Caco-2 (cell line): ENCODE data around the gene TMPRSS4. TPM values are rescaled to one million over a fixed set of nuclear protein-coding genes. Genes with fewer than 3 reads are reported as not detected.
"Not testable (repeated sequence)": the region's sequence is repeated elsewhere in the genome, so short reads cannot be mapped to it uniquely, and the experiment has no call there.

Experiments used
- BruUV-seq: library from RNA; stranded (reverse); fragments of 400-500 nt; replicated peaks from 2 replicates; lab custom pipeline; 2021; lab: Mats Ljungman, UMichigan
- CTCF ChIA-PET: fragments of 300-600 bp; sonication (Branson Sonifier 250); formaldehyde crosslinking; loops from one replicate; lab custom pipeline; 2022; ENCODE audit warnings: antibody characterized with exemption; lab: Charles Lee
- POLR2A ChIA-PET: fragments of 300-600 bp; sonication (Branson Sonifier 250); formaldehyde crosslinking; loops from one replicate; lab custom pipeline; 2022; ENCODE audit warnings: antibody characterized with exemption; lab: Charles Lee
- DNase-seq, 2 experiments: peaks; one replicate each; pipeline versions ENCODE4 v3.0.0 to v3.0.0-alpha.2; 2020 to 2022
- H3K27me3 ChIP-seq: replicated peaks from 2 replicates; pipeline ENCODE4 v1.6.0; 2011; ENCODE audit warnings: low read length; ENCODE audit not compliant: control insufficient read depth, insufficient read depth
- H3K36me3 ChIP-seq: 2 replicates; pipeline ENCODE4 v1.5.1; 2011; ENCODE audit warnings: low read length; ENCODE audit not compliant: control insufficient read depth, insufficient read depth
- H3K4me1 ChIP-seq: fragments of 250-450 bp; sonication (Bioruptor Pico); 2 replicates; pipeline ENCODE4 v1.5.1; 2020; ENCODE audit warnings: mild to moderate bottlenecking
- H3K4me3 ChIP-seq: 2 replicates; pipeline ENCODE4 v1.5.1; 2011; ENCODE audit warnings: low read depth, mild to moderate bottlenecking, control low read depth, low read length
- H3K9me3 ChIP-seq: fragments of 250-450 bp; sonication (Bioruptor Pico); 2 replicates; pipeline ENCODE4 v1.5.1; 2020; ENCODE audit warnings: mild to moderate bottlenecking, moderate library complexity
- H3K27ac Mint-ChIP-seq: one replicate; pipeline ENCODE4 v1.8.0; 2022; ENCODE audit warnings: mixed read lengths; ENCODE audit not compliant: unreplicated experiment
- H3K27me3 Mint-ChIP-seq: one replicate; pipeline ENCODE4 v1.8.0; 2022; ENCODE audit warnings: mixed read lengths; ENCODE audit not compliant: insufficient read depth, unreplicated experiment
- H3K36me3 Mint-ChIP-seq: one replicate; pipeline ENCODE4 v1.8.0; 2022; ENCODE audit warnings: mild to moderate bottlenecking, mixed read lengths; ENCODE audit not compliant: insufficient read depth, unreplicated experiment
- H3K4me1 Mint-ChIP-seq: one replicate; pipeline ENCODE4 v1.8.0; 2022; ENCODE audit warnings: low read depth, mixed read lengths; ENCODE audit not compliant: unreplicated experiment
- H3K4me3 Mint-ChIP-seq: one replicate; pipeline ENCODE4 v1.8.0; 2022; ENCODE audit warnings: mild to moderate bottlenecking, moderate library complexity, mixed read lengths; ENCODE audit not compliant: unreplicated experiment
- H3K9me3 Mint-ChIP-seq: one replicate; pipeline ENCODE4 v1.8.0; 2022; ENCODE audit warnings: mixed read lengths; ENCODE audit not compliant: unreplicated experiment
- CTCF ChIP-seq, 2 experiments: fragments of 200-600 bp in 1 of 2; IDR thresholded peaks; 1 replicate in 1 of 2; 2 replicates in 1 of 2; pipeline versions ENCODE4 v1.5.1 to v1.8.0; 2011 to 2022; ENCODE audit warnings: antibody characterized with exemption in 1 of 2, control low read depth in 1 of 2, inconsistent platforms in 1 of 2, low read depth in 1 of 2, low read length in 1 of 2, mild to moderate bottlenecking in 1 of 2, moderate library complexity in 1 of 2; ENCODE audit not compliant: insufficient read depth in 1 of 2, severe bottlenecking in 1 of 2, unreplicated experiment in 1 of 2
- intact Hi-C: fragments of 100-400 bp; cut with micrococcal nuclease; formaldehyde crosslinking; loops from one replicate; pipeline ENCODE4 v1.10.0; 2022; ENCODE audit not compliant: unreplicated experiment
- total RNA-seq: library from RNA; stranded (reverse); gene quantifications from 2 replicates; pipeline ENCODE4 v1.2.3, GENCODE V29; 2022

TMPRSS4 gene
- total RNA-seq, 1 experiment from 2014 or later = 86.4 TPM

DNA sequence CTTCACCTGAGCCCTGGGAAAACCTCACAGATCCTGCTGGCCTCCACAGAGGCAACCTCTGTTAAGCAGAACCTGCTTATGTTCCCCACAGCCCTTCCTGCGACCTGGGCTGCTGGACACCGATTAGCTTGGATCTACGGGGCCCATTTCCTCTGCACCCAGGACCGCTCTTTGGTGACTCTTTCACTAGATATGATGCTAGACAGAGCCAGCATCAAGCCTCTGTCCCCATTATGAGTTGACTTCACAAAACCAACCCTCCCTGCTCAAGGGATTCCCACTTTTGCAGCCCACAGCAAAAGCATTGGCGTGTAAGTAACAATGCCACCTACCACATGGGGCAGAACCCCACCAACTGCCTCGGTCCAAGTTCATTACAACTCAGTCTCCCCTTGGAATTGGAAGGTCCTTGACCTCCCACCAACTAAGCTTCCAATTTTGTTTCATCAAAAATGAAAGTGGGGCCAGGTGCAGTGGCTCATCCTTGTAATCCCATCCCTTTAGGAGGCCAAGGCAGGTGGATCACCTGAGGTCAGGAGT, 15.2 kb upstream of the TMPRSS4 start:
- BruUV-seq = no TSS peak

DNA sequence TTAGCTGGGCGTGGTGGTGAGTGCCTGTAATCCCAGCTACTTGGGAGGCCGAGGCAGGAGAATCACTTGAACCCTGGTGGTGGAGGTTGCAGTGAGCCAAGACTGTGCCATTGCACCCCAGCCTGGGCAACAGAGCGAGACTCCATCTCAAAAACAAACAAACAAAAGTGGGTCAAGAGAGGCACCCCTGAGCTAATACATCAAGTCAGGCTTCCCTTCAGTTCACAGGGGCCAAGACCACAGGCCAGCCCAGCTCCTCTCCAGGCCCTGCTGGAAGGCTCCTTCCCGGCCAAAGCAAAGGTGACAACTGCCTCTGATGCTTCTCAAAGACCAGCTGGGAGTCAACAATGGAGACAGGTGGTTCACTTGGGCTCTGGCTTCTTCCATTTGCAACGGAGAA, 14.7 kb upstream of the TMPRSS4 start:
- peaks cover 12% of the 10 kb centered on the region for H3K4me1 ChIP-seq
- H3K9me3 ChIP-seq, POLR2A ChIA-PET, H3K27me3 ChIP-seq, H3K27me3 Mint-ChIP-seq, intact Hi-C loops, H3K36me3 Mint-ChIP-seq, BruUV-seq, H3K36me3 ChIP-seq, H3K4me3 ChIP-seq, H3K4me3 Mint-ChIP-seq, H3K27ac Mint-ChIP-seq: not testable (repeated sequence)
- DNase-seq = peak in 1 of 2 experiments; percentile 21
- Mint-ChIP-seq H3K4me1 (peaks cover 13% of the 10 kb centered on the region), H3K9me3 (peaks cover 12% of the 10 kb centered on the region)
- CTCF ChIA-PET = interaction anchor here (0.7 to 1.1 kb wide), 3 partner anchors 9 to 116 kb away, joined by 3 to 6 read pairs (median 3); no protein-coding TSS in a partner anchor

More for the DNA sequence above, 15.2 kb upstream of the TMPRSS4 start:
- H3K4me3 Mint-ChIP-seq = no peak overlapping the region
- H3K27ac Mint-ChIP-seq = no peak overlapping the region
- POLR2A ChIA-PET = no interaction called here
- Histone ChIP-seq H3K4me3 (no peak overlapping the region), H3K36me3 (no peaks in the 10 kb centered on the region), H3K4me1 (peaks cover 12% of the 10 kb centered on the region), H3K27me3 (no peaks in the 10 kb centered on the region), H3K9me3 (no peaks in the 10 kb centered on the region; the same call in 1 of the 2 replicates)
- no peaks in the 10 kb centered on the region for H3K36me3 Mint-ChIP-seq
- peak in 1 of 2 experiments; percentile 32 for DNase-seq
- CTCF ChIA-PET = interaction anchor here (0.8 to 1.9 kb wide), 2 partner anchors 24 to 115 kb away, joined by 3 to 6 read pairs; no protein-coding TSS in a partner anchor
- H3K27me3 Mint-ChIP-seq = no peaks in the 10 kb centered on the region
- peaks cover 12% of the 10 kb centered on the region for H3K9me3 Mint-ChIP-seq
- intact Hi-C loops = no loop called here
- H3K4me1 Mint-ChIP-seq = peaks cover 13% of the 10 kb centered on the region
- no peak for TF ChIP-seq CTCF (IDR thresholded peaks at IDR 0.05; ENCODE audit: insufficient read depth in 1 of 2, low read depth in 1 of 2, low read length in 1 of 2, severe bottlenecking in 1 of 2, unreplicated experiment in 1 of 2)

- H3K36me3 ChIP-seq, H3K36me3 Mint-ChIP-seq, POLR2A ChIA-PET, H3K27ac Mint-ChIP-seq, BruUV-seq, H3K27me3 Mint-ChIP-seq, H3K4me3 ChIP-seq, H3K4me3 Mint-ChIP-seq, H3K9me3 ChIP-seq, H3K27me3 ChIP-seq, intact Hi-C loops: not testable (repeated sequence)
- peaks cover 12% of the 10 kb centered on the region for H3K9me3 Mint-ChIP-seq
- H3K4me1 ChIP-seq = peaks cover 12% of the 10 kb centered on the region
- peaks cover 13% of the 10 kb centered on the region for H3K4me1 Mint-ChIP-seq
- peak in 1 of 2 experiments; percentile 13 for DNase-seq
- CTCF ChIA-PET = interaction anchor here (0.7 to 1.1 kb wide), 3 partner anchors 9 to 116 kb away, joined by 3 to 6 read pairs (median 3); no protein-coding TSS in a partner anchor
Observed at GRCh38 chr11:118062631-118063030, 14.2 kb upstream of the TMPRSS4 start.

DNA sequence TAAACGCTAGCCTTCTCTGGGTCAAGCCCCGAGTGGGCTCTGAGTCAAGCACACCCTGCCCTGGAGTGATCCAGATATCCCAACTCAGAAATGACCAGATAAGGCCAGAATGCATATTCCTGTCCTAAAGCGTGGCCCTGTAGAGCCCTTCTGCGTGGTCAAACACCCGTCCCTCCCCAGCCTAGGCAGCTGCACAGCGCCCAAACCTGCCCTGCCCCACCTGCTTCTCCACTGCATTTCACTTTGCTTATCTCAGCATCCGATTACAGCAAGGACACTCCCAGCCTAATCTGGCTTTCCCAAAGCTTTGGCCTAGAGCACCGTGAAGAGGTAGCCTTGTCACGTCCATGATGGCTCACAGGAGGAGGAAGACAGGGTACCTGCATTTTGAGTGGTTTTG, 11.9 kb upstream of the TMPRSS4 start:
- BruUV-seq = no TSS peak
- peak in 1 of 2 experiments; percentile 31 for DNase-seq
- Mint-ChIP-seq H3K27me3 (no peaks in the 10 kb centered on the region), H3K4me3 (no peak overlapping the region), H3K36me3 (no peaks in the 10 kb centered on the region), H3K4me1 (peaks cover 13% of the 10 kb centered on the region), H3K9me3 (peaks cover 12% of the 10 kb centered on the region), H3K27ac (no peak overlapping the region)
- ChIA-PET CTCF (no interaction called here), POLR2A (no interaction called here)
- Histone ChIP-seq H3K4me3 (no peak overlapping the region), H3K9me3 (no peaks in the 10 kb centered on the region; the same call in 1 of the 2 replicates), H3K27me3 (no peaks in the 10 kb centered on the region), H3K36me3 (no peaks in the 10 kb centered on the region), H3K4me1 (peaks cover 6% of the 10 kb centered on the region)
- TF ChIP-seq CTCF (IDR thresholded peaks at IDR 0.05; ENCODE audit: insufficient read depth in 1 of 2, low read depth in 1 of 2, low read length in 1 of 2, severe bottlenecking in 1 of 2, unreplicated experiment in 1 of 2) = no peak
- intact Hi-C loops = no loop called here
